ENCODE results near the gene C6orf47.

The C6orf47 gene

DNA sequence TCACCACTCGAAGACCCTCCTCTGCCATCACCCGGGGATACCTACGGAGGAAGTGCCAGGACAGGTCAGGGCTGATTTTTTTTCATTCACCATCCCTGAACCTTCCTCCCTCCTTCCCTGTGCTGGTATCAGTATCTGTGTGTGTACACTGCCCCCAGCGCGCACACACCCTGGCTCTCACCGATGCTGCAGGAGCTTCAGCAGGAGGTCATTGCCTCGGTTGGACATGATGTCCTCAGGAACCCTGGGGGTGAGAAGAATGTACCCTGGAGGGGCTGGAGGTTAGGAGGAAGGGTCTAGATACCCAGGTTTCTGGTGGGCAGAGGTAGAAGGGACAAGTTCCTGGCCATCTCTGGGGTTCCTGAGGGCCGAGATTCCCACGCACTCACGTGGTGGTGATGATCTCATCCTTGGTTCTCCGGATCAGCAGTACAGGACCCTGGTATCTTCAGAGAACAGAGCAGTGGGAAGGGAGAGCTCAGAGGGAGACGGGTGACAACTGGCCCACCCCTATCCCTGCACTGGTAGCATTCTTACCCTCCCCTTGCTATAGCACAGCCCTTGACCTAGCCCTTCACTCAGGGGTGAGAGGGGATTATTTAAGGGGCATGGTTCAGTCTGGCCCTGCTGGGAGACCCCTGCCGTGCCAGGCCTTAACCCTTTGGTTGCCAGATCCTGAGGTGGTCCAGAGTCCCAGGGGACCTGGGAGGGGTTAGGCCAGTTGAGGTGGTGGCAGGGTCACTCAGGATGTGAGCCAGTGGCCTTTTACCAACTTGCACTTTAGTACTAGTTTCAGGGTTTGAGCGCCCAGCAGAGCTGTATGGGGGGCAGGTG, 27.5 kb upstream of the C6orf47 start:
- TF ChIP-seq, protein P1, sequence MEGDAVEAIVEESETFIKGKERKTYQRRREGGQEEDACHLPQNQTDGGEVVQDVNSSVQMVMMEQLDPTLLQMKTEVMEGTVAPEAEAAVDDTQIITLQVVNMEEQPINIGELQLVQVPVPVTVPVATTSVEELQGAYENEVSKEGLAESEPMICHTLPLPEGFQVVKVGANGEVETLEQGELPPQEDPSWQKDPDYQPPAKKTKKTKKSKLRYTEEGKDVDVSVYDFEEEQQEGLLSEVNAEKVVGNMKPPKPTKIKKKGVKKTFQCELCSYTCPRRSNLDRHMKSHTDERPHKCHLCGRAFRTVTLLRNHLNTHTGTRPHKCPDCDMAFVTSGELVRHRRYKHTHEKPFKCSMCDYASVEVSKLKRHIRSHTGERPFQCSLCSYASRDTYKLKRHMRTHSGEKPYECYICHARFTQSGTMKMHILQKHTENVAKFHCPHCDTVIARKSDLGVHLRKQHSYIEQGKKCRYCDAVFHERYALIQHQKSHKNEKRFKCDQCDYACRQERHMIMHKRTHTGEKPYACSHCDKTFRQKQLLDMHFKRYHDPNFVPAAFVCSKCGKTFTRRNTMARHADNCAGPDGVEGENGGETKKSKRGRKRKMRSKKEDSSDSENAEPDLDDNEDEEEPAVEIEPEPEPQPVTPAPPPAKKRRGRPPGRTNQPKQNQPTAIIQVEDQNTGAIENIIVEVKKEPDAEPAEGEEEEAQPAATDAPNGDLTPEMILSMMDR (IDR thresholded peaks at IDR 0.05) = no peak
- H3K27ac ChIP-seq = no peak overlapping the region
- no peak overlapping the region for H3K4me3 ChIP-seq
- no peak for DNase-seq (ENCODE audit: low spot score)

GRCh38 chr6:31687321-31687720, 26.7 kb upstream of the C6orf47 start:
- H3K27ac ChIP-seq = no peak overlapping the region
- TF ChIP-seq, protein P1 (IDR thresholded peaks at IDR 0.05) = no peak
- no peak overlapping the region for H3K4me3 ChIP-seq
- no peak for DNase-seq (ENCODE audit: low spot score)

GRCh38 chr6:31686483-31686882, 25.9 kb upstream of the C6orf47 start:
- TF ChIP-seq, protein P1 (IDR thresholded peaks at IDR 0.05) = no peak
- Histone ChIP-seq H3K4me3 (no peak overlapping the region), H3K27ac (no peak overlapping the region)
- no peak for DNase-seq (ENCODE audit: low spot score)

GRCh38 chr6:31683591-31683990, 23.0 kb upstream of the C6orf47 start:
- no peak for DNase-seq (ENCODE audit: low spot score)
- H3K27ac ChIP-seq = no peak overlapping the region
- TF ChIP-seq, protein P1 (IDR thresholded peaks at IDR 0.05) = no peak
- H3K4me3 ChIP-seq = no peak overlapping the region

GRCh38 chr6:31681135-31681671, 20.6 kb upstream of the C6orf47 start:
- DNase-seq (ENCODE audit: low spot score) = no peak
- TF ChIP-seq, protein P1 (IDR thresholded peaks at IDR 0.05) = no peak
- Histone ChIP-seq H3K4me3 (peak overlapping the region; percentile 63), H3K27ac (peak overlapping the region; percentile 22 to 35)

DNA sequence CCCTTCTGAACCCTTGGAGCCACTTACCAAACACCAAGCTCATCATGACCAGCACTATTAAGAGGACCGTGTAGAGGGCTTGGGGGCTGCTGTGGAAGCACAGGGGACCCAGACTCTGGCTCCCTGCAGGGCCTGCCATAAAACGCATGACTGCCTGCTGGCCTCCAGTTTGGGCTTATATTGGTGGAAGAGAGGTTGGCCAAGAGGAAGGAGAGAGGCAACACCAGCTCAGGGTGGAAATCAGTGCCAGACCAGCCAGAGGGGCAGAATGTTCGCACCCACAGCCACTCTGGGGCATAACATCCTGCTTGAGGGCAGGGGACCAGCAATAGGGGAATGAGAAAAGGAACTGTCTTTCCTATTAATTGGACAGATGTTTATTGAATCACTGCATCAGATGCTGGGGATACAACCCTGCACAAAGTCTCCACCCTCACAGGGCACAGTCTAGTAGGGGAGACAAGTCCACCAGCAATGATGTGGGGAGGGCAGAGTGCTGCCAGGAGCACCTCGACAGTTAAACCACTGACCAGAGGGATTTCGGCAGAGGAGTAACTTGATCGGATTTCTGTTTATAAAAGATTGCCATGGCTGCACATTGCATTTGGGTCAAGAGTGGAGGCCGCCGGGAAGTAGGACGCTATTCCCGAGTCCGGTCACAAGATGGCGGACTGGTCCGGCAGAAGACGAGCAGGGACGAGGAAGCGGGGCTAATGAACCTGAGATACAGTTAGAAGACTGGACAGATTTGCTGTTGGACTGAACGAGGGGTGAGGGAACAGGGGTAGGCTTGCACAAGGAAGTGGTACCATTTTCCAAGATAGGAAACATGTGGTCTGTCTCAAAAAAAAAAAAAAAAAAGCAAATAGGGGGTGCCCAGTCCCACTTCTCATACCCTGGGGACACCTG, 19.9 kb upstream of the C6orf47 start, which contains the start of gene LY6G5C:
Gene LY6G5C (minus strand): TSS at position 842 of the 909 bp plus-strand sequence. CDS start 694 bp downstream, at position 148.
- TF ChIP-seq, protein P1 (IDR thresholded peaks at IDR 0.05) = peak; percentile 55
- Histone ChIP-seq H3K27ac (peak within 1 kb of the TSS; percentile 35 to 63), H3K4me3 (peak within 1 kb of the TSS; percentile 63)
- DNase-seq (ENCODE audit: low spot score) = peak; percentile 87

Measured in coronary artery (tissue), 2 donors.